K562 (cell line): ENCODE measurements around the gene AKR1C3. TPM values are rescaled to one million over a fixed set of nuclear protein-coding genes. Genes with fewer than 3 reads are reported as not detected.

Experiments
- ATAC-seq: fragments of 200-7000 bp; cut with Tn5 transposase; 3 replicates; pipeline ENCODE4 v1.9.1; 2020; ENCODE audit warnings: moderate library complexity
- BruUV-seq: library from RNA; stranded (reverse); fragments of 400-500 nt; replicated peaks from 2 replicates; lab custom pipeline; 2021; lab: Mats Ljungman, UMichigan
- CTCF ChIA-PET: fragments of 300-600 bp; formaldehyde crosslinking; extraction: SDS; loops from one replicate; lab custom pipeline; 2021; ENCODE audit warnings: low intra/inter-chr PET ratio; lab: Yijun Ruan, JAX
- POLR2A ChIA-PET: fragments of 300-600, 350-650 bp; sonication (Branson Sonifier 250); formaldehyde crosslinking; extraction: SDS; loops from one replicate; lab custom pipeline; 2021; ENCODE audit warnings: antibody characterized with exemption, inconsistent platforms; lab: Yijun Ruan, JAX
- DNase-seq, 4 experiments: peaks; one replicate each; pipeline versions ENCODE4 v3.0.0 to v3.0.0-alpha.2; 2011 to 2018; ENCODE audit warnings: low spot score in 3 of 4, mixed read lengths in 3 of 4; ENCODE audit errors: extremely low read depth in 1 of 4
- FAIRE-seq: peaks from 2 replicates; lab custom pipeline; 2011; peaks lifted over from hg19 to GRCh38; lab: Jason Lieb, UNC
- H2AFZ ChIP-seq: 2 replicates; pipeline ENCODE4 v1.6.0; 2011; ENCODE audit warnings: low read depth, low read length, control low read depth, inconsistent platforms
- H3K27ac ChIP-seq: fragments of 200-600 bp; 3 replicates; pipeline ENCODE4 v1.8.0; 2011; ENCODE audit warnings: low read depth, mild to moderate bottlenecking, control low read depth, inconsistent platforms, low read length, moderate library complexity, mixed read lengths; ENCODE audit errors: extremely low read depth
- H3K27me3 ChIP-seq, 2 experiments: fragments of 300-600 bp in 1 of 2; 2 replicates in 1 of 2; 3 replicates in 1 of 2; pipeline versions ENCODE4 v1.6.0 to v1.8.0; 2011; ENCODE audit warnings: inconsistent platforms in 2 of 2, low read length in 2 of 2, mild to moderate bottlenecking in 1 of 2, mixed read lengths in 1 of 2, moderate library complexity in 1 of 2; ENCODE audit not compliant: control insufficient read depth in 2 of 2, insufficient read depth in 2 of 2
- H3K36me3 ChIP-seq: fragments of 300-600 bp; 3 replicates; pipeline ENCODE4 v1.8.0; 2011; ENCODE audit warnings: mild to moderate bottlenecking, low read length, inconsistent platforms; ENCODE audit not compliant: control insufficient read depth, insufficient read depth
- H3K4me1 ChIP-seq, 2 experiments: fragments of 200-600 bp in 1 of 2; replicated peaks in 1 of 2; 2 replicates in 1 of 2; 3 replicates in 1 of 2; pipeline versions ENCODE4 v1.5.1 to v1.8.0; 2011; ENCODE audit warnings: inconsistent platforms in 2 of 2, low read length in 2 of 2, mild to moderate bottlenecking in 1 of 2, mixed read lengths in 1 of 2, moderate library complexity in 1 of 2; ENCODE audit not compliant: control insufficient read depth in 2 of 2, insufficient read depth in 2 of 2
- H3K4me2 ChIP-seq: 2 replicates; pipeline ENCODE4 v1.6.1; 2011; ENCODE audit warnings: low read length, control low read depth, inconsistent platforms, mixed read lengths; ENCODE audit not compliant: insufficient read depth
- H3K4me3 ChIP-seq: fragments of 200-600 bp; sonication (generic), shearing (Covaris generic); 2 replicates; pipeline ENCODE4 v1.5.1; 2016; ENCODE audit warnings: control low read depth, inconsistent platforms
- H3K79me2 ChIP-seq: fragments of 200-600 bp; 3 replicates; pipeline ENCODE4 v1.8.0; 2011; ENCODE audit warnings: low read length, inconsistent platforms; ENCODE audit not compliant: control insufficient read depth, insufficient read depth
- H3K9ac ChIP-seq, 2 experiments: 2 replicates each; pipeline versions ENCODE4 v1.6.0 to v1.6.1; 2011; ENCODE audit warnings: low read depth in 2 of 2, low read length in 2 of 2, control low read depth in 1 of 2, inconsistent platforms in 1 of 2, mild to moderate bottlenecking in 1 of 2, mixed read lengths in 1 of 2; ENCODE audit not compliant: insufficient read depth in 1 of 2
- H3K9me1 ChIP-seq: one replicate; pipeline ENCODE4 v1.6.0; 2011; ENCODE audit warnings: inconsistent platforms, mild to moderate bottlenecking, low read length, moderate library complexity; ENCODE audit not compliant: control insufficient read depth, insufficient read depth
- H3K9me3 ChIP-seq: replicated peaks from 2 replicates; pipeline ENCODE4 v1.5.1; 2011; ENCODE audit warnings: low read depth, low read length, inconsistent platforms; ENCODE audit not compliant: control insufficient read depth, insufficient read depth
- H4K20me1 ChIP-seq: replicated peaks from 2 replicates; pipeline ENCODE4 v1.6.1; 2011; ENCODE audit warnings: low read length, inconsistent platforms, mixed read lengths; ENCODE audit not compliant: control insufficient read depth, insufficient read depth
- FOXJ3 ChIP-seq: sonication (generic); formaldehyde crosslinking; IDR thresholded peaks from 2 replicates; pipeline ENCODE4 v1.4.0; 2020; ENCODE audit warnings: mild to moderate bottlenecking, missing genetic modification reagents
- HMGN3 ChIP-seq: IDR thresholded peaks from 2 replicates; pipeline ENCODE4 v1.6.1; 2011; ENCODE audit warnings: borderline replicate concordance, low read depth, mild to moderate bottlenecking, mixed read lengths, low read length; ENCODE audit not compliant: insufficient read length; ENCODE audit errors: extremely low read depth
- MAFG ChIP-seq: fragments of 450-650 bp; conservative IDR thresholded peaks from 2 replicates; pipeline ENCODE4 v1.6.1; 2016; ENCODE audit warnings: missing genetic modification characterization, missing compliant biosample characterization
- MTA2 ChIP-seq: fragments of 450-650 bp; IDR thresholded peaks from 2 replicates; pipeline ENCODE4 v1.6.1; 2016; ENCODE audit warnings: low read depth
- NFE2 ChIP-seq: IDR thresholded peaks from 2 replicates; pipeline ENCODE4 v1.6.1; 2014; ENCODE audit warnings: antibody characterized with exemption, low read depth
- ZNF316 ChIP-seq: fragments of 450-650 bp; IDR thresholded peaks from 2 replicates; pipeline ENCODE4 v1.6.1; 2016
- WGBS: fragments of 100-300 bp; shearing (Covaris generic); methylation state at CpG from one replicate; pipeline ENCODE4 v1.1.6; 2016; ENCODE audit warnings: low coverage, mixed read lengths; ENCODE audit not compliant: insufficient coverage; ENCODE audit errors: missing lambda C conversion rate; 5-methylcytosine and 5-hydroxymethylcytosine counted together
- in situ Hi-C: fragments of 300-500 bp; cut with MboI; formaldehyde crosslinking; loops from 4 replicates; pipeline ENCODE4 v1.15.0; 2018; ENCODE audit warnings: inconsistent platforms, mixed read lengths
- intact Hi-C: fragments of 100-400 bp; cut with micrococcal nuclease; formaldehyde crosslinking; loops from 2 replicates; pipeline ENCODE4 v1.14.2; 2022
- polyA plus RNA-seq, 8 experiments: library from polyadenylated mRNA; depleted of rRNA in 4 of 8; stranded (reverse) in 5 of 8; unstranded in 3 of 8; fragments of >200 nt; fragmentation: Nextera tagmentation in 2 of 8; fragmentation: Illumina TruSeq in 1 of 8; extraction: Ambion mirVana in 2 of 8; extraction: Trizol in 1 of 8; gene quantifications; 2 replicates each; pipeline versions ENCODE4 v1.2.1 to v1.2.3, GENCODE V29; 2011 to 2014; ENCODE audit warnings: inconsistent platforms in 1 of 8, missing spikeins in 1 of 8
- total RNA-seq, 7 experiments: library from RNA; depleted of rRNA in 6 of 7; stranded (reverse); fragments of >200 nt in 6 of 7; fragmentation: Illumina TruSeq in 2 of 7; extraction: Trizol in 2 of 7; gene quantifications; 2 replicates each; pipeline versions ENCODE4 v1.2.1 to v1.2.3, GENCODE V29; 2011 to 2021; ENCODE audit warnings: low replicate concordance in 1 of 7
- TF ChIP-seq, protein P1 (sequence below): fragments of 450-650 bp; IDR thresholded peaks from 2 replicates; pipeline ENCODE4 v1.6.1; 2018; ENCODE audit warnings: mild to moderate bottlenecking, low read depth; ENCODE audit not compliant: partially characterized antibody
- TF ChIP-seq, protein P2 (sequence below): fragments of 450-650 bp; IDR thresholded peaks from 2 replicates; pipeline ENCODE4 v1.6.1; 2016; ENCODE audit warnings: antibody characterized with exemption

AKR1C3 gene
- total and polyA plus RNA-seq, 9 of the 15 experiments (the other 6 are each of a cell fraction or from before 2014, with no cell fraction given) = 4.6 to 20.4 (median 10.1) TPM

DNA sequence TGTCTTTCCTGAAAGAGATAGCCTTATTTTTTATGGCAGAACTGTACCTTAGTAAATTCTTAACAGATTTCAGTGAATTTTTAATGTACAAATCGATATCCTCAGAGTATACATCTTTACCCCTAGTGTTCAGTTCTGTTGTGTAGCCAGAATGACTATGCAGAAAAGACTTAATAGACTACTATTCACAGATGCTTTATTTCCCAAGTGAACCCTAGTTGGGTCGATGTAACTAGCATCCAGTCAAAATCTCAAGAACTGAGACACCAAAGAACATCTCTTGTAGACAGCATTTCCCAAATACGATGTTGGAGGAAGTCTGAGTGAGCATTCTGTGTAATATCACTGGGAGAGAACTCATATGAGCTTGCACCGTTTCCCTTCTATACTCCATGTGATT, 1.5 kb downstream of the AKR1C3 start:
- Histone ChIP-seq H3K4me3 (no peak overlapping the region), H3K27me3 (no peaks in the 10 kb centered on the region), H2AFZ (0 out of 2 replicates have a peak overlapping the region, but pooled peaks have one; percentile 48), H3K4me2 (no peak overlapping the region), H3K9me3 (peaks cover 7% of the 10 kb centered on the region), H3K9ac (no peak overlapping the region), H3K27ac (no peak overlapping the region), H4K20me1 (no peaks in the 10 kb centered on the region), H3K9me1 (no peaks in the 10 kb centered on the region), H3K4me1 (no peaks in the 10 kb centered on the region; a peak in 1 of 5 replicates), H3K79me2 (no peaks in the 10 kb centered on the region), H3K36me3 (no peaks in the 10 kb centered on the region)
- TF ChIP-seq, protein P1, sequence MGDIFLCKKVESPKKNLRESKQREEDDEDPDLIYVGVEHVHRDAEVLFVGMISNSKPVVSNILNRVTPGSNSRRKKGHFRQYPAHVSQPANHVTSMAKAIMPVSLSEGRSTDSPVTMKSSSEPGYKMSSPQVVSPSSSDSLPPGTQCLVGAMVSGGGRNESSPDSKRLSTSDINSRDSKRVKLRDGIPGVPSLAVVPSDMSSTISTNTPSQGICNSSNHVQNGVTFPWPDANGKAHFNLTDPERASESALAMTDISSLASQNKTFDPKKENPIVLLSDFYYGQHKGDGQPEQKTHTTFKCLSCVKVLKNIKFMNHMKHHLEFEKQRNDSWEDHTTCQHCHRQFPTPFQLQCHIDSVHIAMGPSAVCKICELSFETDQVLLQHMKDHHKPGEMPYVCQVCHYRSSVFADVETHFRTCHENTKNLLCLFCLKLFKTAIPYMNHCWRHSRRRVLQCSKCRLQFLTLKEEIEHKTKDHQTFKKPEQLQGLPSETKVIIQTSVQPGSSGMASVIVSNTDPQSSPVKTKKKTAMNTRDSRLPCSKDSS = no peak
- peak; percentile 8; the same call in 1 of the 2 replicates for TF ChIP-seq ZNF316
- TF ChIP-seq NFE2 = peak; percentile 34; the same call in 1 of the 2 replicates
- 0 out of 2 replicates have a peak, but pooled peaks have one; percentile 29 for TF ChIP-seq MAFG (tag)
- no peak for TF ChIP-seq HMGN3
- TF ChIP-seq, protein P2, sequence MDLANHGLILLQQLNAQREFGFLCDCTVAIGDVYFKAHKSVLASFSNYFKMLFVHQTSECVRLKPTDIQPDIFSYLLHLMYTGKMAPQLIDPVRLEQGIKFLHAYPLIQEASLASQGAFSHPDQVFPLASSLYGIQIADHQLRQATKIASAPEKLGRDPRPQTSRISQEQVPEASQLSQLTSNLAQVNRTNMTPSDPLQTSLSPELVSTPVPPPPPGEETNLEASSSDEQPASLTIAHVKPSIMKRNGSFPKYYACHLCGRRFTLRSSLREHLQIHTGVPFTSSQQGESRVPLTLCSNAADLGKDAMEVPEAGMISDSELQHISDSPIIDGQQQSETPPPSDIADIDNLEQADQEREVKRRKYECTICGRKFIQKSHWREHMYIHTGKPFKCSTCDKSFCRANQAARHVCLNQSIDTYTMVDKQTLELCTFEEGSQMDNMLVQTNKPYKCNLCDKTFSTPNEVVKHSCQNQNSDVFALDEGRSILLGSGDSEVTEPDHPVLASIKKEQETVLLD = no peak
- TF ChIP-seq MTA2 = no peak
- TF ChIP-seq FOXJ3 (CRISPR knock-in tag) = no peak
- intact Hi-C loops = loop anchor here (10.0 kb wide), 1 partner anchor 281 kb away; no protein-coding TSS in a partner anchor
- no TSS peak for BruUV-seq
- DNase-seq (no peak), FAIRE-seq (no peak), ATAC-seq (0 out of 3 replicates have a peak, but pooled peaks have one; percentile 37)
- ChIA-PET CTCF (no interaction called here), POLR2A (interaction anchor here (1.3 kb wide), 1 partner anchor 16 kb away, joined by 3 read pairs; no protein-coding TSS in a partner anchor)
- in situ Hi-C loops = no loop called here
- 35% methylated on average over 4 of the region's 4 CpGs for WGBS
